SH-SY5Y (cell line): ENCODE results near the gene MAL.

ENCODE experiments used
- GATA2 ChIP-seq: IDR thresholded peaks from 2 replicates; pipeline ENCODE4 v1.6.1; 2011; ENCODE audit warnings: mild to moderate bottlenecking, low read depth, low read length
- GATA3 ChIP-seq: IDR thresholded peaks from 2 replicates; pipeline ENCODE4 v1.6.1; 2011; ENCODE audit warnings: low read depth, mild to moderate bottlenecking, low read length, moderate library complexity

- no peak for TF ChIP-seq GATA2
- no peak for TF ChIP-seq GATA3
Measured at GRCh38 chr2:95027369-95027720, 1.8 kb downstream of the MAL start.
